ENCODE data around the gene ZNF302.

Gene ZNF302

DNA sequence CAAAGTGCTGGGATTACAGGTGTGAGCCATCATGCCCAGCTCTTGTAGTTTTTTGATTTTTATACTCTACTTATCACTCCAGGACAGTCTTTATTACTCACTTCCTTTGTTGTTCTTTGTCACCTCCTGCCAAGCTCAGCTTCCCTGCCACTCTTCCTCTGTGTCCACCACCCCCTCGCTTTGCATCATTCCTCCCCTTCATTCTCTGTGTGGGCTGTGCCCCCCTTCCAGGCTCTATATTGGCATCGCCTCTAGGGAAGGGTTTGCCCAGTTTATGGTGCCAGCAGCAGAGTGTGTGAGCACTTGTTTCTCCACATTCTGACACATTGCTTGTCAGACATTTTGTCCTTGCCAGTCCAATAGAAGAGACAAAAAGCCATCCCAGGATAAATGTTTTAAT lies 15.1 kb downstream of the ZNF302 start:
- no peak for DNase-seq (ENCODE audit: low read depth)
- no peak for TF ChIP-seq CTCF (conservative IDR thresholded peaks at IDR 0.05; ENCODE audit: control insufficient read depth, insufficient read depth, low read depth, low read length)
- H3K4me3 ChIP-seq (ENCODE audit: control insufficient read depth, low read depth, low read length) = no peak overlapping the region

DNA sequence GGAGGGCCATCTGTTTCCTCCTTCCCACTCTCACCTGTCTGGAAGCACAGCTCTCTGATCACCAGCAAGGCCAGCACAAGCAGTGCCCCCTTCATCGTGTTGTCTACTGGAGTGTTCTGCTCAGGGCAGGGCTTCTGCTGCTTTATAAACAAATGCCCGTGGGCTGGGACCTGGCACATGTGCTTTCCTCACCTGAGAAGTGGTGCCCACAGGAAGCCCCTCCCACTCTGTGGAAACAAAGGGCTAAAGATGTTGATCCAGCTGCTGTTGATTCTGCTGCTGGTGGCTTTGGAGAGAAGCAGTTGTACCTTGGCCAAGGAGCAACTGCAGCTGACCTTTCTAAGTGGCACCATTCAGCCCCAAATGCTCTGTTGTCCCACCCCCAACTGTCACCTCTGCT lies 30.2 kb downstream of the ZNF302 start:
- no peak for TF ChIP-seq CTCF (conservative IDR thresholded peaks at IDR 0.05; ENCODE audit: control insufficient read depth, insufficient read depth, low read depth, low read length)
- DNase-seq (ENCODE audit: low read depth) = no peak
- no peak overlapping the region for H3K4me3 ChIP-seq (ENCODE audit: control insufficient read depth, low read depth, low read length)

DNA sequence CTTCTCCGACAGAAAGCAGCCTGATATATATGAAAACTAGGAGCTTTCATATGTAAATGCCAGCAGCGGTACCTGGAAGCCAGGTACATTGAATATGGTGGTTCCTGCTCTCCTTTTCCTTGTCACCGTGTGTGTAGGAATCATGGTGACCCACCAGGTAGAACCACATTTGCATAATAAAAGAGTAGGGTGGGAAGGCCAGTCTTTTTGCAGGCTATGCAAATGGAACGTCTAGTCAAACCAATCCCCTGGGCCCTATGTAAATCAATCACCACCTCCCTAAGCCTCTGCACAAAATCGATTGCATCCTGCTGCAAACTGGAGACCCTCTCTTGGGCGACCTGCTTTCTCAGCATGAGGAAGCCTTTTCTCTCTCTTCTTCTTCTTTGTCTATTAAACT lies 34.4 kb downstream of the ZNF302 start:
- DNase-seq (ENCODE audit: low read depth) = no peak
- no peak overlapping the region for H3K4me3 ChIP-seq (ENCODE audit: control insufficient read depth, low read depth, low read length)
- no peak for TF ChIP-seq CTCF (conservative IDR thresholded peaks at IDR 0.05; ENCODE audit: control insufficient read depth, insufficient read depth, low read depth, low read length)

- peak; percentile 82 for DNase-seq (ENCODE audit: low read depth)
- TF ChIP-seq CTCF (conservative IDR thresholded peaks at IDR 0.05; ENCODE audit: control insufficient read depth, insufficient read depth, low read depth, low read length) = peak; percentile 58
- H3K4me3 ChIP-seq (ENCODE audit: control insufficient read depth, low read depth, low read length) = no peak overlapping the region
Measured at GRCh38 chr19:34712395-34713261, 35.1 kb downstream of the ZNF302 start.

DNA sequence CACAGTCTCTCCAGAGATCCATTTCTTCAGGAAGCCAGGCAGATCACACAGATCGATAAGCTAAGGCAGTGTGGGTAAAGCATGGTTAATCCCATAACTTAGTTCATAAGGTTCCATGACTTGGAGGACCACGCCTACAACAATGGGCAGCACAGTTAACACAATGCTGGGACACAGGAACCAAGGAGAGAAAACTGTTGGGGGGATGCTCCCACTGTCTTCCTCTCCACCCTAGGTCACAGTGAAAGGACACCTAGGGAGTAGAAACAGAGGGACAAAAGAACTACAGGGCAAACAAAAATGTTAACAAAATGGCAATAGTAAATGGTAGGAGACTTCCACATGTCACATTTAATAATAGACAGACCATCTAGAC lies 35.8 kb downstream of the ZNF302 start:
- no peak overlapping the region for H3K4me3 ChIP-seq (ENCODE audit: control insufficient read depth, low read depth, low read length)
- TF ChIP-seq CTCF (conservative IDR thresholded peaks at IDR 0.05; ENCODE audit: control insufficient read depth, insufficient read depth, low read depth, low read length) = no peak
- DNase-seq (ENCODE audit: low read depth) = no peak

- no peak for DNase-seq (ENCODE audit: low read depth)
- TF ChIP-seq CTCF (conservative IDR thresholded peaks at IDR 0.05; ENCODE audit: control insufficient read depth, insufficient read depth, low read depth, low read length) = no peak
- no peak overlapping the region for H3K4me3 ChIP-seq (ENCODE audit: control insufficient read depth, low read depth, low read length)
Measured at GRCh38 chr19:34715357-34715756, 37.9 kb downstream of the ZNF302 start.
